K562 (cell line): ENCODE results near the gene BIVM. TPM values are rescaled to one million over a fixed set of nuclear protein-coding genes. Genes with fewer than 3 reads are reported as not detected.

Experiments used
- ARID4B ChIP-seq: sonication (generic); formaldehyde crosslinking; IDR thresholded peaks from 2 replicates; pipeline ENCODE4 v1.8.0; 2022; ENCODE audit warnings: mild to moderate bottlenecking, missing genetic modification reagents
- MAZ ChIP-seq, 2 experiments: fragments of 450-650 bp in 1 of 2; sonication (generic) in 1 of 2; formaldehyde crosslinking; IDR thresholded peaks in 1 of 2; conservative IDR thresholded peaks in 1 of 2; 2 replicates each; pipeline versions ENCODE4 v1.4.0 to v1.5.0; 2020; ENCODE audit warnings: mild to moderate bottlenecking in 1 of 2, missing genetic modification reagents in 1 of 2
- MGA ChIP-seq: fragments of 450-650 bp; IDR thresholded peaks from 2 replicates; pipeline ENCODE4 v1.6.1; 2016; ENCODE audit warnings: mild to moderate bottlenecking, moderate library complexity
- NKRF ChIP-seq: fragments of 450-650 bp; IDR thresholded peaks from 2 replicates; pipeline ENCODE4 v1.6.1; 2016; ENCODE audit warnings: borderline replicate concordance
- NR1H2 ChIP-seq: sonication (generic); formaldehyde crosslinking; IDR thresholded peaks from 2 replicates; pipeline ENCODE4 v1.4.0; 2020; ENCODE audit warnings: mild to moderate bottlenecking, missing genetic modification reagents
- ZBTB34 ChIP-seq: fragments of 250-450 bp; sonication (Bioruptor Pico); IDR thresholded peaks from 2 replicates; pipeline ENCODE4 v1.8.0; 2021; ENCODE audit warnings: mild to moderate bottlenecking, moderate library complexity
- polyA plus RNA-seq, 8 experiments: library from polyadenylated mRNA; depleted of rRNA in 4 of 8; stranded (reverse) in 5 of 8; unstranded in 3 of 8; fragments of >200 nt; fragmentation: Nextera tagmentation in 2 of 8; fragmentation: Illumina TruSeq in 1 of 8; extraction: Ambion mirVana in 2 of 8; extraction: Trizol in 1 of 8; gene quantifications; 2 replicates each; pipeline versions ENCODE4 v1.2.1 to v1.2.3, GENCODE V29; 2011 to 2014; ENCODE audit warnings: inconsistent platforms in 1 of 8, missing spikeins in 1 of 8
- total RNA-seq, 7 experiments: library from RNA; depleted of rRNA in 6 of 7; stranded (reverse); fragments of >200 nt in 6 of 7; fragmentation: Illumina TruSeq in 2 of 7; extraction: Trizol in 2 of 7; gene quantifications; 2 replicates each; pipeline versions ENCODE4 v1.2.1 to v1.2.3, GENCODE V29; 2011 to 2021; ENCODE audit warnings: low replicate concordance in 1 of 7

BIVM gene
- total and polyA plus RNA-seq, 9 of the 15 experiments (the other 6 are each of a cell fraction or from before 2014, with no cell fraction given): 3.6 to 23.1 (median 16.8) TPM

GRCh38 chr13:102845630-102846260 lies 46.8 kb downstream of the BIVM start, which contains the start of gene ERCC5 (continued):
- TF ChIP-seq MGA (peak; percentile 50; the same call in 1 of the 2 replicates), NKRF (peak; percentile 54), ZBTB34 (CRISPR knock-in tag) (no peak), NR1H2 (CRISPR knock-in tag) (no peak), MAZ (CRISPR knock-in tag; conservative IDR thresholded peaks at IDR 0.05 in 1 of 2, IDR thresholded peaks at IDR 0.05 in 1 of 2) (peak; percentile 88 to 93), ARID4B (peak; percentile 67; the same call in 1 of the 2 replicates)
